IMR-90 (cell line): ENCODE data around the gene UMODL1. TPM values are rescaled to one million over a fixed set of nuclear protein-coding genes. Genes with fewer than 3 reads are reported as not detected.

Experiments used
- ATAC-seq: fragments of 200-7000 bp; cut with Tn5 transposase; 2 replicates; pipeline ENCODE4 v1.9.1; 2020; ENCODE audit warnings: low read depth, mild to moderate bottlenecking, moderate library complexity
- BruUV-seq: library from RNA; stranded (reverse); fragments of 400-500 nt; replicated peaks from 2 replicates; lab custom pipeline; 2021; lab: Mats Ljungman, UMichigan
- CTCF ChIA-PET: fragments of 300-600 bp; formaldehyde crosslinking; extraction: SDS; loops from one replicate; lab custom pipeline; 2021; ENCODE audit warnings: antibody characterized with exemption; lab: Yijun Ruan, JAX
- POLR2A ChIA-PET: fragments of 300-600 bp; sonication (Branson Sonifier 250); formaldehyde crosslinking; loops from one replicate; lab custom pipeline; 2022; ENCODE audit warnings: antibody characterized with exemption; ENCODE audit not compliant: unreplicated experiment; lab: Charles Lee
- DNase-seq: peaks from one replicate; pipeline ENCODE4 v3.0.0; 2013
- H2AFZ ChIP-seq: replicated peaks from 2 replicates; pipeline ENCODE3; 2013; ENCODE audit warnings: low read length, mild to moderate bottlenecking; ENCODE audit not compliant: poor library complexity
- H2AK5ac ChIP-seq: 2 replicates; pipeline ENCODE4 v1.6.1; 2013; ENCODE audit warnings: low read depth, low read length, inconsistent platforms
- H2AK9ac ChIP-seq: replicated peaks from 2 replicates; pipeline ENCODE3; 2013; ENCODE audit warnings: mild to moderate bottlenecking, low read depth, low read length, moderate library complexity; ENCODE audit not compliant: poor library complexity
- H2BK120ac ChIP-seq: 2 replicates; pipeline ENCODE4 v1.6.1; 2013; ENCODE audit warnings: low read depth, low read length, inconsistent platforms
- H2BK15ac ChIP-seq: 3 replicates; pipeline ENCODE4 v1.6.1; 2013; ENCODE audit warnings: low read depth, low read length, inconsistent platforms
- H2BK20ac ChIP-seq: 2 replicates; pipeline ENCODE4 v1.6.1; 2013; ENCODE audit warnings: low read depth, mild to moderate bottlenecking, inconsistent platforms, low read length, moderate library complexity
- H2BK5ac ChIP-seq: 2 replicates; pipeline ENCODE4 v1.6.1; 2013; ENCODE audit warnings: mild to moderate bottlenecking, low read depth, low read length, inconsistent platforms; ENCODE audit not compliant: poor library complexity, severe bottlenecking
- H3K14ac ChIP-seq: replicated peaks from 2 replicates; pipeline ENCODE4 v1.6.1; 2013; ENCODE audit warnings: low read depth, low read length, inconsistent platforms
- H3K18ac ChIP-seq: 2 replicates; pipeline ENCODE4 v1.6.1; 2013; ENCODE audit warnings: low read depth, low read length, control low read depth
- H3K23ac ChIP-seq: 2 replicates; pipeline ENCODE4 v1.6.1; 2013; ENCODE audit warnings: low read depth, low read length, inconsistent platforms
- H3K27ac ChIP-seq: 2 replicates; pipeline ENCODE4 v1.5.1; 2013; ENCODE audit warnings: mild to moderate bottlenecking, control low read depth, low read length; ENCODE audit not compliant: insufficient read depth
- H3K27me3 ChIP-seq: 2 replicates; pipeline ENCODE4 v1.6.1; 2013; ENCODE audit warnings: low read length; ENCODE audit not compliant: control insufficient read depth, insufficient read depth
- H3K36me3 ChIP-seq: 2 replicates; pipeline ENCODE4 v1.6.1; 2013; ENCODE audit warnings: low read length, mixed read lengths; ENCODE audit not compliant: control insufficient read depth, insufficient read depth
- H3K4ac ChIP-seq: 2 replicates; pipeline ENCODE4 v1.6.1; 2013; ENCODE audit warnings: low read depth, low read length, inconsistent platforms
- H3K4me1 ChIP-seq: 2 replicates; pipeline ENCODE4 v1.6.1; 2013; ENCODE audit warnings: low read length, mixed read lengths; ENCODE audit not compliant: control insufficient read depth, insufficient read depth
- H3K4me2 ChIP-seq: 2 replicates; pipeline ENCODE4 v1.6.1; 2013; ENCODE audit warnings: low read depth, mild to moderate bottlenecking, control low read depth, low read length, moderate library complexity
- H3K4me3 ChIP-seq: 2 replicates; pipeline ENCODE4 v1.5.1; 2013; ENCODE audit warnings: low read depth, mild to moderate bottlenecking, control low read depth, low read length, moderate library complexity; ENCODE audit not compliant: insufficient read depth
- H3K56ac ChIP-seq: 2 replicates; pipeline ENCODE4 v1.6.1; 2013; ENCODE audit warnings: low read length, inconsistent platforms; ENCODE audit not compliant: insufficient read depth; ENCODE audit errors: extremely low read depth
- H3K79me1 ChIP-seq, 2 experiments: 2 replicates each; pipeline ENCODE4 v1.6.1; 2013; ENCODE audit warnings: low read length in 2 of 2, inconsistent platforms in 1 of 2, low read depth in 1 of 2
- H3K9ac ChIP-seq: 2 replicates; pipeline ENCODE4 v1.6.1; 2013; ENCODE audit warnings: low read depth, low read length, control low read depth
- H3K9me1 ChIP-seq: 2 replicates; pipeline ENCODE4 v1.6.1; 2013; ENCODE audit warnings: low read length, inconsistent platforms; ENCODE audit not compliant: insufficient read depth
- H3K9me3 ChIP-seq: 2 replicates; pipeline ENCODE4 v1.6.1; 2013; ENCODE audit warnings: low read length; ENCODE audit not compliant: control insufficient read depth, insufficient read depth
- H4K20me1 ChIP-seq: 2 replicates; pipeline ENCODE4 v1.6.1; 2013; ENCODE audit warnings: low read length, inconsistent platforms; ENCODE audit not compliant: insufficient read depth
- H4K5ac ChIP-seq: 2 replicates; pipeline ENCODE4 v1.6.1; 2013; ENCODE audit warnings: mild to moderate bottlenecking, low read depth, low read length, control low read depth
- H4K8ac ChIP-seq, 2 experiments: 2 replicates each; pipeline ENCODE4 v1.6.1; 2013; ENCODE audit warnings: low read depth in 2 of 2, low read length in 2 of 2, control low read depth in 1 of 2, inconsistent platforms in 1 of 2
- H4K91ac ChIP-seq: 2 replicates; pipeline ENCODE4 v1.6.1; 2013; ENCODE audit warnings: low read depth, low read length, inconsistent platforms; ENCODE audit not compliant: insufficient read depth
- BHLHE40 ChIP-seq: fragments of 150-350 bp; IDR thresholded peaks from 2 replicates; pipeline ENCODE4 v1.6.1; 2016; ENCODE audit warnings: mild to moderate bottlenecking, low read depth, low read length
- CEBPB ChIP-seq: IDR thresholded peaks from 2 replicates; pipeline ENCODE4 v1.6.1; 2012; ENCODE audit warnings: low read depth, low read length, improper control_type of control experiment
- ELK1 ChIP-seq: fragments of 150-350 bp; IDR thresholded peaks from 2 replicates; pipeline ENCODE4 v1.6.1; 2016; ENCODE audit warnings: low read depth, mild to moderate bottlenecking, low read length, moderate library complexity, borderline replicate concordance
- FOS ChIP-seq: fragments of 150-350 bp; IDR thresholded peaks from 2 replicates; pipeline ENCODE4 v1.6.1; 2016; ENCODE audit warnings: low read depth, low read length
- MAFK ChIP-seq: IDR thresholded peaks from 2 replicates; pipeline ENCODE4 v1.6.1; 2012; ENCODE audit warnings: low read depth, low read length, improper control_type of control experiment
- MAZ ChIP-seq: IDR thresholded peaks from 2 replicates; pipeline ENCODE4 v1.6.1; 2012; ENCODE audit warnings: low read depth, mild to moderate bottlenecking, low read length, improper control_type of control experiment, moderate library complexity, borderline replicate concordance
- POLR2A ChIP-seq: IDR thresholded peaks from 2 replicates; pipeline ENCODE4 v1.6.1; 2012; ENCODE audit warnings: mild to moderate bottlenecking, low read depth, low read length
- RCOR1 ChIP-seq: IDR thresholded peaks from 2 replicates; pipeline ENCODE4 v1.6.1; 2012; ENCODE audit warnings: mild to moderate bottlenecking, low read length, improper control_type of control experiment; ENCODE audit not compliant: insufficient replicate concordance
- RFX5 ChIP-seq: IDR thresholded peaks from 2 replicates; pipeline ENCODE4 v1.8.0; 2012; ENCODE audit warnings: low read depth, mild to moderate bottlenecking, low read length, moderate library complexity
- WGBS, 2 experiments: methylation state at CpG; one replicate each; pipeline versions ENCODE4 v1.1.5 to v1.1.7; 2013; ENCODE audit warnings: missing lambda C conversion rate in 2 of 2; ENCODE audit not compliant: insufficient read length in 1 of 2; ENCODE audit errors: extremely low coverage in 2 of 2; 5-methylcytosine and 5-hydroxymethylcytosine counted together
- dilution Hi-C: fragments of 300-500 bp; cut with HindIII; formaldehyde crosslinking; loops from one replicate; pipeline ENCODE4 v1.14.3; 2018; ENCODE audit warnings: low sequenced_read_pairs; ENCODE audit not compliant: unreplicated experiment
- in situ Hi-C: fragments of 300-500 bp; cut with MboI; formaldehyde crosslinking; loops from 3 replicates; pipeline ENCODE4 v1.14.3; 2019; ENCODE audit warnings: low sequenced_read_pairs, inconsistent platforms, mixed read lengths
- intact Hi-C: fragments of 100-400 bp; cut with micrococcal nuclease; formaldehyde crosslinking; loops from 2 replicates; pipeline ENCODE4 v1.10.0; 2022
- polyA plus RNA-seq, 3 experiments: library from polyadenylated mRNA; depleted of rRNA; stranded (reverse); fragments of >200 nt; gene quantifications; 2 replicates each; pipeline ENCODE4 v1.2.3, GENCODE V29; 2012; ENCODE audit warnings: low replicate concordance in 1 of 3
- total RNA-seq: library from RNA; depleted of rRNA; stranded (reverse); fragments of >200 nt; gene quantifications from 2 replicates; pipeline ENCODE4 v1.2.3, GENCODE V29; 2012

UMODL1 gene
- total and polyA plus RNA-seq, 2 of the 4 experiments (the other 2 are of a cell fraction): 0.02 TPM; not detected in 1

- Histone ChIP-seq H3K4ac (no peak overlapping the region), H3K9ac (no peak overlapping the region), H3K27me3 (peaks cover 8% of the 10 kb centered on the region; the same call in 1 of the 2 replicates), H2AK9ac (no peak overlapping the region), H3K4me2 (no peak overlapping the region), H3K9me1 (no peaks in the 10 kb centered on the region), H3K27ac (no peak overlapping the region), H3K23ac (no peak overlapping the region), H4K20me1 (no peaks in the 10 kb centered on the region), H3K4me3 (no peak overlapping the region), H2BK5ac (no peak overlapping the region), H3K79me1 (no peaks in the 10 kb centered on the region), H2AK5ac (no peak overlapping the region), H3K36me3 (no peaks in the 10 kb centered on the region), H3K14ac (no peak overlapping the region), H2BK20ac (no peak overlapping the region), H2BK120ac (no peak overlapping the region), H3K9me3 (no peaks in the 10 kb centered on the region), H3K56ac (no peak overlapping the region), H2AFZ (no peak overlapping the region), H3K18ac (no peak overlapping the region), H4K5ac (no peak overlapping the region), H4K91ac (no peak overlapping the region), H4K8ac (no peak overlapping the region), H2BK15ac (no peak overlapping the region; the same call in 2 of the 3 replicates), H3K4me1 (peaks cover 3% of the 10 kb centered on the region; the same call in 1 of the 2 replicates)
- DNase-seq: no peak
- no TSS peak for BruUV-seq
- in situ Hi-C loops: loop anchor here (10.0 kb wide), 1 partner anchor 495 kb away; no protein-coding TSS in a partner anchor
- TF ChIP-seq MAFK (no peak), RCOR1 (no peak), FOS (no peak), POLR2A (no peak), RFX5 (no peak), MAZ (no peak), ELK1 (no peak), BHLHE40 (no peak), CEBPB (no peak)
- ATAC-seq: no peak
- dilution Hi-C loops: no loop called here
- 86% methylated on average over 2 of the region's 17 CpGs; no CpG with 5 or more reads in 1 of the 2 experiments for WGBS, 2 experiments
- intact Hi-C loops: no loop called here
- POLR2A ChIA-PET: no interaction called here
- CTCF ChIA-PET: no interaction called here
Observed at GRCh38 chr21:42109873-42110525, 38.9 kb downstream of the UMODL1 start.
